Endothelial cell of umbilical vein (primary cell): ENCODE results near the gene STAT2.
"Not testable (repeated sequence)": the region's sequence is repeated elsewhere in the genome, so short reads cannot be mapped to it uniquely, and the experiment has no call there.

ENCODE experiments used
- EZH2 ChIP-seq: IDR thresholded peaks from 2 replicates; pipeline ENCODE4 v1.6.1; 2012; ENCODE audit warnings: borderline replicate concordance, low read depth, mild to moderate bottlenecking, moderate library complexity, low read length, inconsistent platforms; ENCODE audit not compliant: severe bottlenecking
- JUN ChIP-seq: IDR thresholded peaks from 2 replicates; pipeline ENCODE4 v1.6.1; 2011; ENCODE audit warnings: borderline replicate concordance, low read depth; ENCODE audit not compliant: insufficient read length, insufficient read depth
- MYC ChIP-seq: IDR thresholded peaks from one replicate; pipeline ENCODE4 v1.6.1; 2011; ENCODE audit warnings: mild to moderate bottlenecking, low read depth, low read length
- POLR2A ChIP-seq: IDR thresholded peaks from 2 replicates; pipeline ENCODE4 v1.6.1; 2012; ENCODE audit warnings: low read depth, mild to moderate bottlenecking, control low read depth, low read length
- POLR2AphosphoS5 ChIP-seq: IDR thresholded peaks from 2 replicates; pipeline ENCODE4 v1.6.1; 2012; ENCODE audit warnings: low read depth, mild to moderate bottlenecking, control low read depth, low read length, moderate library complexity; ENCODE audit not compliant: insufficient read depth
- TF ChIP-seq, protein P1 (sequence below), 2 donors: IDR thresholded peaks; 1 replicate in 1 of 2; 2 replicates in 1 of 2; pipeline ENCODE4 v1.5.1; 2011; ENCODE audit warnings: low read length in 2 of 2, mild to moderate bottlenecking in 2 of 2, moderate library complexity in 2 of 2, control low read depth in 1 of 2, inconsistent platforms in 1 of 2, low read depth in 1 of 2; ENCODE audit not compliant: insufficient read depth in 1 of 2; ENCODE audit errors: extremely low read depth in 1 of 2
- TF ChIP-seq, protein P2 (sequence below): IDR thresholded peaks from 2 replicates; pipeline ENCODE4 v1.6.1; 2011; ENCODE audit not compliant: insufficient read depth, insufficient read length

DNA sequence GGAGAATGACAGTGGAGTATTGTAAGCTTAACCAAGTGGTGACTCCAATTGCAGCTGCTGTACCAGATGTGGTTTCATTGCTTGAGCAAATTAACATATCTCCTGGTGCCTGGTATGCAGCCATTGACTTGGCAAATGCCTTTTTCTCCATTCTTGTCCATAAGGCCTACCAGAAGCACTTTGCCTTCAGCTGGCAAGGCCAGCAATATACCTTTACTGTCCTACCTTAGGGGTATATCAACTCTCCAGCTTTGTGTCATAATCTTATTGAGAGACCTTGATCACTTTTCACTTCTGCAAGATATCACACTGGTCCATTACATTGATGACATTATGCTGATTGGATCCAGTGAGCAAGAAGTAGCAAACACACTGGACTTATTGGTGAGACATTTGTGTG is 41.7 kb upstream of the STAT2 start:
- TF ChIP-seq, protein P1, sequence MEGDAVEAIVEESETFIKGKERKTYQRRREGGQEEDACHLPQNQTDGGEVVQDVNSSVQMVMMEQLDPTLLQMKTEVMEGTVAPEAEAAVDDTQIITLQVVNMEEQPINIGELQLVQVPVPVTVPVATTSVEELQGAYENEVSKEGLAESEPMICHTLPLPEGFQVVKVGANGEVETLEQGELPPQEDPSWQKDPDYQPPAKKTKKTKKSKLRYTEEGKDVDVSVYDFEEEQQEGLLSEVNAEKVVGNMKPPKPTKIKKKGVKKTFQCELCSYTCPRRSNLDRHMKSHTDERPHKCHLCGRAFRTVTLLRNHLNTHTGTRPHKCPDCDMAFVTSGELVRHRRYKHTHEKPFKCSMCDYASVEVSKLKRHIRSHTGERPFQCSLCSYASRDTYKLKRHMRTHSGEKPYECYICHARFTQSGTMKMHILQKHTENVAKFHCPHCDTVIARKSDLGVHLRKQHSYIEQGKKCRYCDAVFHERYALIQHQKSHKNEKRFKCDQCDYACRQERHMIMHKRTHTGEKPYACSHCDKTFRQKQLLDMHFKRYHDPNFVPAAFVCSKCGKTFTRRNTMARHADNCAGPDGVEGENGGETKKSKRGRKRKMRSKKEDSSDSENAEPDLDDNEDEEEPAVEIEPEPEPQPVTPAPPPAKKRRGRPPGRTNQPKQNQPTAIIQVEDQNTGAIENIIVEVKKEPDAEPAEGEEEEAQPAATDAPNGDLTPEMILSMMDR (IDR thresholded peaks at IDR 0.05; ENCODE audit: extremely low read depth in 1 of 2, insufficient read depth in 1 of 2, low read depth in 1 of 2, low read length in 2 of 2): not testable (repeated sequence)
- TF ChIP-seq EZH2, POLR2AphosphoS5, POLR2A, JUN, MYC: not testable (repeated sequence)
- TF ChIP-seq, protein P2, sequence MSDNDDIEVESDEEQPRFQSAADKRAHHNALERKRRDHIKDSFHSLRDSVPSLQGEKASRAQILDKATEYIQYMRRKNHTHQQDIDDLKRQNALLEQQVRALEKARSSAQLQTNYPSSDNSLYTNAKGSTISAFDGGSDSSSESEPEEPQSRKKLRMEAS: not testable (repeated sequence)
